Measurements from ENCODE around the gene MED12L.

Gene MED12L

DNA sequence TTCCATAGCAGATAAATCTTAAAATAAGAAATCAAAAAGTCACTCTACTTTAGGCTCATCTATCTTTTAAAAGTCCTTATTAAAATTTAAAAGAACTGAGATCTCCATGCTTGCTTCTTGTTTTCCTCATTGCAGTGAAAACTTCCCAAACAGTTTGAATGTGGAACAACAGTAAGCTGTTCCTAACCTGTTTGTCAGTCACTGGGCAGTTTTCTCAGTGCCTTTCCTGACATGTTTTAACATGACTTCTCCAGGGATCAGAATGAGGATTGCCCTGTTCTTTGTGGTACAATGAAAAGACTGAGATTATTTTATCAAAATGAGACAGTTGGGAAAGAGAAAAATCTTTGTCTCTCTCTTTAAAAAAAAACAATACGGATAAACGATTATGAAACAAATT is 230.4 kb downstream of the MED12L start:
- TF ChIP-seq POLR2AphosphoS5 (IDR thresholded peaks at IDR 0.05; ENCODE audit: low read depth): no peak
- TF ChIP-seq, protein P1, sequence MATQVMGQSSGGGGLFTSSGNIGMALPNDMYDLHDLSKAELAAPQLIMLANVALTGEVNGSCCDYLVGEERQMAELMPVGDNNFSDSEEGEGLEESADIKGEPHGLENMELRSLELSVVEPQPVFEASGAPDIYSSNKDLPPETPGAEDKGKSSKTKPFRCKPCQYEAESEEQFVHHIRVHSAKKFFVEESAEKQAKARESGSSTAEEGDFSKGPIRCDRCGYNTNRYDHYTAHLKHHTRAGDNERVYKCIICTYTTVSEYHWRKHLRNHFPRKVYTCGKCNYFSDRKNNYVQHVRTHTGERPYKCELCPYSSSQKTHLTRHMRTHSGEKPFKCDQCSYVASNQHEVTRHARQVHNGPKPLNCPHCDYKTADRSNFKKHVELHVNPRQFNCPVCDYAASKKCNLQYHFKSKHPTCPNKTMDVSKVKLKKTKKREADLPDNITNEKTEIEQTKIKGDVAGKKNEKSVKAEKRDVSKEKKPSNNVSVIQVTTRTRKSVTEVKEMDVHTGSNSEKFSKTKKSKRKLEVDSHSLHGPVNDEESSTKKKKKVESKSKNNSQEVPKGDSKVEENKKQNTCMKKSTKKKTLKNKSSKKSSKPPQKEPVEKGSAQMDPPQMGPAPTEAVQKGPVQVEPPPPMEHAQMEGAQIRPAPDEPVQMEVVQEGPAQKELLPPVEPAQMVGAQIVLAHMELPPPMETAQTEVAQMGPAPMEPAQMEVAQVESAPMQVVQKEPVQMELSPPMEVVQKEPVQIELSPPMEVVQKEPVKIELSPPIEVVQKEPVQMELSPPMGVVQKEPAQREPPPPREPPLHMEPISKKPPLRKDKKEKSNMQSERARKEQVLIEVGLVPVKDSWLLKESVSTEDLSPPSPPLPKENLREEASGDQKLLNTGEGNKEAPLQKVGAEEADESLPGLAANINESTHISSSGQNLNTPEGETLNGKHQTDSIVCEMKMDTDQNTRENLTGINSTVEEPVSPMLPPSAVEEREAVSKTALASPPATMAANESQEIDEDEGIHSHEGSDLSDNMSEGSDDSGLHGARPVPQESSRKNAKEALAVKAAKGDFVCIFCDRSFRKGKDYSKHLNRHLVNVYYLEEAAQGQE (IDR thresholded peaks at IDR 0.05; ENCODE audit: insufficient replicate concordance, low read depth): no peak
- no peak for TF ChIP-seq GABPA (IDR thresholded peaks at IDR 0.05; ENCODE audit: low read depth)
- no peak for TF ChIP-seq SPI1 (IDR thresholded peaks at IDR 0.05; ENCODE audit: borderline replicate concordance, low read depth)
- TF ChIP-seq, protein P2, sequence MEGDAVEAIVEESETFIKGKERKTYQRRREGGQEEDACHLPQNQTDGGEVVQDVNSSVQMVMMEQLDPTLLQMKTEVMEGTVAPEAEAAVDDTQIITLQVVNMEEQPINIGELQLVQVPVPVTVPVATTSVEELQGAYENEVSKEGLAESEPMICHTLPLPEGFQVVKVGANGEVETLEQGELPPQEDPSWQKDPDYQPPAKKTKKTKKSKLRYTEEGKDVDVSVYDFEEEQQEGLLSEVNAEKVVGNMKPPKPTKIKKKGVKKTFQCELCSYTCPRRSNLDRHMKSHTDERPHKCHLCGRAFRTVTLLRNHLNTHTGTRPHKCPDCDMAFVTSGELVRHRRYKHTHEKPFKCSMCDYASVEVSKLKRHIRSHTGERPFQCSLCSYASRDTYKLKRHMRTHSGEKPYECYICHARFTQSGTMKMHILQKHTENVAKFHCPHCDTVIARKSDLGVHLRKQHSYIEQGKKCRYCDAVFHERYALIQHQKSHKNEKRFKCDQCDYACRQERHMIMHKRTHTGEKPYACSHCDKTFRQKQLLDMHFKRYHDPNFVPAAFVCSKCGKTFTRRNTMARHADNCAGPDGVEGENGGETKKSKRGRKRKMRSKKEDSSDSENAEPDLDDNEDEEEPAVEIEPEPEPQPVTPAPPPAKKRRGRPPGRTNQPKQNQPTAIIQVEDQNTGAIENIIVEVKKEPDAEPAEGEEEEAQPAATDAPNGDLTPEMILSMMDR (IDR thresholded peaks at IDR 0.05; ENCODE audit: insufficient read depth, low read length): no peak
- Histone ChIP-seq H3K27ac (replicated peaks) (no peak overlapping the region), H3K4me3 (replicated peaks; ENCODE audit: insufficient read depth, low read length) (no peak overlapping the region), H3K27me3 (ENCODE audit: insufficient read depth, poor library complexity, severe bottlenecking) (no peaks in the 10 kb centered on the region)
- DNase-seq (ENCODE audit: low read depth in 1 of 2, low spot score in 1 of 2): no peak

DNA sequence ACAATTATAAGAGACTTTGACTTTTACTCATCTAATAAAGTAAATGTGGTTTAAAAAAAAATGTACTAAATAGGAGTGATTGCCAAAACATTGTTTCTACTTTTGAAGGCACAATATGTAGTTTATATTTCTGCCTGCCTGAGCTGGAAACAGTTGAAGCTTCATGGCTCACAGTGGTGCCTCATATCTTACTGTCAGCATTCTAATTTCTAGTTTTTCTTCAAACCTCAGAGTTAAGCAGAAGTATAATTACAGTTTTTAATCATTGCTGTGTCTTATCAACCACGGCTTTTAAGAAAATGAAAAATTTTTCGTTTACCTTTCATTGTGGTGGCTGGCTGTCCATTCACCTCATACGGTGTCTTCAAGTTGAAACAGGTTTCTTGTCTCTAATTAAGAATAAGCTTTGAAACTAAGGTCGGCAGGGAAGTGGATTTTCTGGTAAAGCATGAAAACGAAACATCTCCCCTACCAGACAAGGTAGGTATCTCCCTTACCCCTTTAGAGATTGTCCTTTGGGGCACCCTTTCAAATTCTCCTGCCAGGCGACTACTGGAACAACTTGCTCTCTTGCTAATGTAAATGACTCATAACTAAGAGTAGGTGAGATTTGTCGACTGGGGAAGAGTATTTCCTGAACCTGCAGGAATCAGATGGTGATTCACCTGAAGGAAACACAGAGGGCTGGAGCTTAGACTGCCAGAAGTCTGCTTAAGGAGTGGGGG is 231.0 kb downstream of the MED12L start, which contains the start of gene GPR87:
Gene GPR87, minus strand, starts transcription at position 554 of the 725 bp plus-strand sequence. CDS start 16,720 bp downstream, outside the sequence.
- Histone ChIP-seq H3K27me3 (ENCODE audit: insufficient read depth, poor library complexity, severe bottlenecking) (no peaks in the 10 kb centered on the region), H3K4me3 (replicated peaks; ENCODE audit: insufficient read depth, low read length) (no peak within 1 kb of the TSS), H3K27ac (replicated peaks) (no peak within 1 kb of the TSS)
- TF ChIP-seq GABPA (IDR thresholded peaks at IDR 0.05; ENCODE audit: low read depth) (no peak), POLR2AphosphoS5 (IDR thresholded peaks at IDR 0.05; ENCODE audit: low read depth) (no peak), SPI1 (IDR thresholded peaks at IDR 0.05; ENCODE audit: borderline replicate concordance, low read depth) (no peak)
- TF ChIP-seq, protein P2 (IDR thresholded peaks at IDR 0.05; ENCODE audit: insufficient read depth, low read length): no peak
- TF ChIP-seq, protein P1 (IDR thresholded peaks at IDR 0.05; ENCODE audit: insufficient replicate concordance, low read depth): no peak
- DNase-seq (ENCODE audit: low read depth in 1 of 2, low spot score in 1 of 2): no peak

DNA sequence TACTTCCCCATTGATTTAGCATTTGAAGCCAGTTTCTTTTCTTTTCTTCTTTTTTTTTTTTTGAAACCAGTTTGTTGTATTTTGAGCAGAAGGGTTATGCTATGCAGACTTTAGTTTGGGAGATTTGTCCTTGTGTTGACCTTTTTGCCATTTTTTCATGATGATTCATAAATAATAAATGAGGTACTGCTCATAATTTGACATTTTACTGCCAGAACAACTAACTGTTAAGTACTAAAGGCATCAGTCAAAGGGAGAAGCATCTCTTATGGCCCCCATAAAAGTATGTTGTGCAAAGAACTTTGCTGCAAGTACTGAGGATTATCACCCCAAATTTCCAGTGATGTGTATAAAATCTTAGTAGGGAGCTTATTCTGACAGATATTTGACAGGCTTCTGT is 232.8 kb downstream of the MED12L start:
- no peak for TF ChIP-seq GABPA (IDR thresholded peaks at IDR 0.05; ENCODE audit: low read depth)
- no peak for TF ChIP-seq POLR2AphosphoS5 (IDR thresholded peaks at IDR 0.05; ENCODE audit: low read depth)
- TF ChIP-seq SPI1 (IDR thresholded peaks at IDR 0.05; ENCODE audit: borderline replicate concordance, low read depth): no peak
- TF ChIP-seq, protein P1 (IDR thresholded peaks at IDR 0.05; ENCODE audit: insufficient replicate concordance, low read depth): no peak
- TF ChIP-seq, protein P2 (IDR thresholded peaks at IDR 0.05; ENCODE audit: insufficient read depth, low read length): no peak
- Histone ChIP-seq H3K4me3 (replicated peaks; ENCODE audit: insufficient read depth, low read length) (no peak overlapping the region), H3K27me3 (ENCODE audit: insufficient read depth, poor library complexity, severe bottlenecking) (no peaks in the 10 kb centered on the region), H3K27ac (replicated peaks) (peak overlapping the region; percentile 64)
- DNase-seq (ENCODE audit: low read depth in 1 of 2, low spot score in 1 of 2): no peak
